Endodermal cell (in vitro differentiated cells): ENCODE results near the gene ZNF304. TPM values are rescaled to one million over a fixed set of nuclear protein-coding genes. Genes with fewer than 3 reads are reported as not detected.

Experiments
- DNase-seq: peaks from one replicate; pipeline ENCODE4 v3.0.0-alpha.2; 2017
- H3K27ac ChIP-seq: 2 replicates; pipeline ENCODE4 v1.5.1; 2013; ENCODE audit warnings: mild to moderate bottlenecking, low read depth, low read length, moderate library complexity
- H3K27me3 ChIP-seq: 2 replicates; pipeline ENCODE4 v1.6.1; 2013; ENCODE audit warnings: mild to moderate bottlenecking, low read length, moderate library complexity; ENCODE audit not compliant: insufficient read depth, control insufficient read depth, poor library complexity, severe bottlenecking
- H3K36me3 ChIP-seq: 2 replicates; pipeline ENCODE4 v1.7.0; 2013; ENCODE audit warnings: mild to moderate bottlenecking, low read length, moderate library complexity; ENCODE audit not compliant: control insufficient read depth, insufficient read depth
- H3K4me1 ChIP-seq: one replicate; pipeline ENCODE4 v1.7.0; 2013; ENCODE audit warnings: low read length; ENCODE audit not compliant: control insufficient read depth, insufficient read depth
- H3K4me3 ChIP-seq: 2 replicates; pipeline ENCODE4 v1.5.1; 2013; ENCODE audit warnings: mild to moderate bottlenecking, low read length, moderate library complexity
- H3K9ac ChIP-seq: 2 replicates; pipeline ENCODE4 v1.6.1; 2013; ENCODE audit warnings: mild to moderate bottlenecking, low read length, moderate library complexity; ENCODE audit not compliant: poor library complexity, severe bottlenecking; ENCODE audit errors: extremely low read depth
- H3K9me3 ChIP-seq: 2 replicates; pipeline ENCODE4 v1.6.1; 2013; ENCODE audit warnings: mild to moderate bottlenecking, low read length, moderate library complexity; ENCODE audit not compliant: control insufficient read depth
- H3K27ac Mint-ChIP-seq: 2 replicates; pipeline ENCODE4 v1.8.0; 2020; ENCODE audit warnings: mixed read lengths
- H3K27me3 Mint-ChIP-seq: 2 replicates; pipeline ENCODE4 v1.8.0; 2021; ENCODE audit warnings: mild to moderate bottlenecking, mixed read lengths; ENCODE audit not compliant: insufficient read depth
- H3K36me3 Mint-ChIP-seq: 2 replicates; pipeline ENCODE4 v1.8.0; 2020; ENCODE audit warnings: low read depth, mixed read lengths
- H3K4me1 Mint-ChIP-seq: 2 replicates; pipeline ENCODE4 v1.8.0; 2020; ENCODE audit warnings: mixed read lengths
- H3K4me3 Mint-ChIP-seq: 2 replicates; pipeline ENCODE4 v1.8.0; 2020; ENCODE audit warnings: mild to moderate bottlenecking, moderate library complexity, mixed read lengths
- H3K9me3 Mint-ChIP-seq: 2 replicates; pipeline ENCODE4 v1.8.0; 2020; ENCODE audit warnings: mild to moderate bottlenecking, mixed read lengths
- WGBS, 2 experiments: methylation state at CpG; one replicate each; pipeline versions ENCODE4 v1.1.5 to v1.1.7; 2013; ENCODE audit warnings: missing lambda C conversion rate in 2 of 2, mixed read lengths in 1 of 2; ENCODE audit not compliant: insufficient coverage in 1 of 2, insufficient read length in 1 of 2; 5-methylcytosine and 5-hydroxymethylcytosine counted together
- total RNA-seq, 2 donors: library from RNA; stranded (reverse); fragmentation: NEBNext Ultra II Directional in 1 of 2; extraction: Animal tissue kit (Norgen Biotek cat#: 25700) in 1 of 2; gene quantifications; 2 replicates in 1 of 2; 3 replicates in 1 of 2; pipeline ENCODE4 v1.2.1, GENCODE V29; 2021
- TF ChIP-seq, protein P1 (sequence below): fragments of 200-600 bp; sonication (generic); conservative IDR thresholded peaks from 2 replicates; pipeline ENCODE4 v1.5.0; 2021; ENCODE audit warnings: antibody characterized with exemption, mild to moderate bottlenecking

Gene ZNF304
- total RNA-seq, 2 donors from 2014 or later = 11.6 to 12.3 TPM

DNA sequence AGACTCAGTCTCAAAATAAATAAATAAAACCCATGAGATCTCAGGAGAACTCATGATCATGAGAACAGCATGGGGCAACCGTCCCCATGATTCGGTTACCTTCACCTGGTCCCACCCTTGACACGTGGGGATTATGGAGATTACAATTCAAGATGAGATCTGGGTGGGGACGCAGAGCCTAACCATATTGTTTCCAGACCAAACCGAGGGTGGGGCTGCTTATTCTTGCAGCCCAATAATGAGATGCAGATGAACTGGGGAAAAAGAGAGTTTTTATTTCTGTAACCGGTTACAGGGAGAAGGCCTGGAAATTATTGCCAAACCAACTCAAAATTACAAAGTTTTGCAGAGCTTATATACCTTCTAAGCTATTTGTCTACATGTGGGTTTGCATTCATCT lies 25.1 kb downstream of the ZNF304 start:
- H3K27ac Mint-ChIP-seq = no peak overlapping the region
- peaks cover 54% of the 10 kb centered on the region for H3K9me3 ChIP-seq
- H3K27me3 ChIP-seq = no peaks in the 10 kb centered on the region
- no peak overlapping the region for H3K9ac ChIP-seq
- 88 to 91% methylated on average over 5 of the region's 6 CpGs for whole genome bisulfite sequencing, 2 experiments
- H3K4me3 ChIP-seq = no peak overlapping the region
- H3K36me3 Mint-ChIP-seq = peaks cover 84% of the 10 kb centered on the region
- no peak overlapping the region for H3K4me3 Mint-ChIP-seq
- no peak for DNase-seq
- H3K27me3 Mint-ChIP-seq = no peaks in the 10 kb centered on the region
- H3K9me3 Mint-ChIP-seq = peaks cover 79% of the 10 kb centered on the region
- no peaks in the 10 kb centered on the region for H3K4me1 Mint-ChIP-seq
- H3K36me3 ChIP-seq = peaks cover 51% of the 10 kb centered on the region
- TF ChIP-seq, protein P1, sequence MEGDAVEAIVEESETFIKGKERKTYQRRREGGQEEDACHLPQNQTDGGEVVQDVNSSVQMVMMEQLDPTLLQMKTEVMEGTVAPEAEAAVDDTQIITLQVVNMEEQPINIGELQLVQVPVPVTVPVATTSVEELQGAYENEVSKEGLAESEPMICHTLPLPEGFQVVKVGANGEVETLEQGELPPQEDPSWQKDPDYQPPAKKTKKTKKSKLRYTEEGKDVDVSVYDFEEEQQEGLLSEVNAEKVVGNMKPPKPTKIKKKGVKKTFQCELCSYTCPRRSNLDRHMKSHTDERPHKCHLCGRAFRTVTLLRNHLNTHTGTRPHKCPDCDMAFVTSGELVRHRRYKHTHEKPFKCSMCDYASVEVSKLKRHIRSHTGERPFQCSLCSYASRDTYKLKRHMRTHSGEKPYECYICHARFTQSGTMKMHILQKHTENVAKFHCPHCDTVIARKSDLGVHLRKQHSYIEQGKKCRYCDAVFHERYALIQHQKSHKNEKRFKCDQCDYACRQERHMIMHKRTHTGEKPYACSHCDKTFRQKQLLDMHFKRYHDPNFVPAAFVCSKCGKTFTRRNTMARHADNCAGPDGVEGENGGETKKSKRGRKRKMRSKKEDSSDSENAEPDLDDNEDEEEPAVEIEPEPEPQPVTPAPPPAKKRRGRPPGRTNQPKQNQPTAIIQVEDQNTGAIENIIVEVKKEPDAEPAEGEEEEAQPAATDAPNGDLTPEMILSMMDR = no peak
- H3K27ac ChIP-seq = no peak overlapping the region
- no peaks in the 10 kb centered on the region for H3K4me1 ChIP-seq

DNA sequence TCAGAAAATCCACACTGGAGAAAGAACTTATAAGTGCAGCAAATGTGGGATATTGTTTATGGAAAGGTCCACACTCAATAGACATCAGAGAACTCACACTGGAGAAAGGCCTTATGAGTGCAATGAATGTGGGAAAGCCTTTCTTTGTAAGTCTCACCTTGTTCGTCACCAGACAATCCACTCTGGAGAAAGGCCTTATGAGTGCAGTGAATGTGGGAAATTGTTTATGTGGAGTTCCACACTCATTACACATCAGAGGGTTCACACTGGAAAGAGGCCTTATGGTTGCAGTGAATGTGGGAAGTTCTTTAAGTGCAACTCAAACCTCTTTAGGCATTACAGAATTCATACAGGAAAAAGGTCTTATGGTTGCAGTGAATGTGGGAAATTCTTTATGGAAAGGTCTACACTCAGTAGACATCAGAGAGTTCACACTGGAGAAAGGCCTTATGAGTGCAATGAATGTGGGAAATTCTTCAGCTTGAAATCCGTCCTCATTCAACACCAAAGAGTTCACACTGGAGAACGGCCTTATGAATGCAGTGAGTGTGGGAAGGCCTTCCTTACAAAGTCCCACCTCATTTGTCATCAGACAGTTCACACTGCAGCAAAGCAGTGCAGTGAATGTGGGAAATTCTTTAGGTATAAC lies 26.6 kb downstream of the ZNF304 start:
- Mint-ChIP-seq H3K4me1 (no peaks in the 10 kb centered on the region), H3K4me3 (no peak overlapping the region), H3K27me3 (peaks cover 2% of the 10 kb centered on the region), H3K36me3 (peaks cover 70% of the 10 kb centered on the region), H3K27ac (no peak overlapping the region), H3K9me3 (peaks cover 76% of the 10 kb centered on the region)
- peaks cover 48% of the 10 kb centered on the region for H3K9me3 ChIP-seq
- no peaks in the 10 kb centered on the region for H3K27me3 ChIP-seq
- DNase-seq = no peak
- H3K27ac ChIP-seq = no peak overlapping the region
- H3K36me3 ChIP-seq = peaks cover 43% of the 10 kb centered on the region
- no peak overlapping the region for H3K4me3 ChIP-seq
- TF ChIP-seq, protein P1 = no peak
- no peaks in the 10 kb centered on the region for H3K4me1 ChIP-seq
- WGBS, 2 experiments = 91 to 100% methylated on average over 1 to 2 of the region's 3 CpGs
- H3K9ac ChIP-seq = no peak overlapping the region

DNA sequence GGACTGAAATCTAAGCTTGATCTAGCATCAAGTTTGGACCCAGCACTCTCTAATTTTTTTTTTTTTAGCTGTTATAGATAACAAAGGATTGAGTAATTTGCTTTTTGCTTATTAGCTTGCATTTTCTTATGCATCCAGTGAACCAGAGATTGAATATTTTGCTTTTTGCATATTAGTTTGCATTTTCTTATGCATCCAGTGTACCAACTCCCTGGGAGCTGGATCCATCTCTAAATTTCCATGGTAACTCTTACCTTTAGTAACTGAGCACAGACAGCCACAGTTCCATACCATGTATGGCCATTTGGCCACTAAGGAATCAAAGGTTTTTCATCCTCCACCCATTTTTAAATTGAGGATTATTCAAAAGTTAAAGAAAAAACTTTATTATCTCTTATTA lies 29.9 kb downstream of the ZNF304 start:
- H3K36me3 Mint-ChIP-seq = peaks cover 37% of the 10 kb centered on the region
- H3K27ac ChIP-seq = no peak overlapping the region
- peaks cover 16% of the 10 kb centered on the region for H3K27me3 Mint-ChIP-seq
- H3K27ac Mint-ChIP-seq = no peak overlapping the region
- peaks cover 18% of the 10 kb centered on the region for H3K36me3 ChIP-seq
- H3K9me3 Mint-ChIP-seq = peaks cover 43% of the 10 kb centered on the region
- DNase-seq = no peak
- no peaks in the 10 kb centered on the region for H3K4me1 ChIP-seq
- no peak overlapping the region for H3K4me3 ChIP-seq
- H3K9ac ChIP-seq = no peak overlapping the region
- peaks cover 20% of the 10 kb centered on the region for H3K9me3 ChIP-seq
- no peaks in the 10 kb centered on the region for H3K4me1 Mint-ChIP-seq
- TF ChIP-seq, protein P1 = no peak
- H3K4me3 Mint-ChIP-seq = no peak overlapping the region
- peaks cover 6% of the 10 kb centered on the region for H3K27me3 ChIP-seq
